Mucosa of descending colon (tissue), 3 donors: ENCODE data around the gene DYNLL1. TPM values are rescaled to one million over a fixed set of nuclear protein-coding genes. Genes with fewer than 3 reads are reported as not detected.

ENCODE experiments used
- ATAC-seq: fragments of 200-7000 bp; cut with Tn5 transposase; one replicate; pipeline ENCODE4 v1.9.1; 2020; ENCODE audit warnings: mild to moderate bottlenecking, moderate library complexity
- DNase-seq, 3 donors: peaks; one replicate each; pipeline ENCODE4 v3.0.0-alpha.2; 2020
- H3K36me3 ChIP-seq: fragments of 200-600 bp; one replicate; pipeline ENCODE4 v1.8.0; 2021; ENCODE audit warnings: low read depth, mild to moderate bottlenecking
- H3K4me1 ChIP-seq: fragments of 200-600 bp; one replicate; pipeline ENCODE4 v1.8.0; 2021; ENCODE audit warnings: low read depth, mild to moderate bottlenecking
- H3K4me3 ChIP-seq: fragments of 200-600 bp; one replicate; pipeline ENCODE4 v1.8.0; 2021; ENCODE audit warnings: mild to moderate bottlenecking
- H3K9me3 ChIP-seq: fragments of 200-600 bp; one replicate; pipeline ENCODE4 v1.8.0; 2021; ENCODE audit warnings: mild to moderate bottlenecking
- CTCF ChIP-seq: fragments of 200-600 bp; IDR thresholded peaks from one replicate; pipeline ENCODE4 v1.8.0; 2022; ENCODE audit warnings: antibody characterized with exemption, mild to moderate bottlenecking
- intact Hi-C, 2 donors: fragments of 100-400 bp; cut with DNase I in 1 of 2; cut with micrococcal nuclease in 1 of 2; formaldehyde crosslinking; loops; one replicate each; pipeline versions ENCODE4 v1.11.0 to v1.11.1; 2022; cut with DNase I, micrococcal nuclease
- total RNA-seq, 3 donors: library from RNA; stranded (reverse); fragmentation: NEBNext Ultra II Directional in 2 of 3; extraction: Animal tissue kit (Norgen Biotek cat#: 25700) in 2 of 3; gene quantifications; one replicate each; pipeline versions ENCODE4 v1.2.1 to v1.2.4, GENCODE V29; 2021 to 2023
- donor health status: DM: no; HTN: no; CAD: no; lungs with moderate emphysema.
- donor health status: DM: no; HTN: no; CAD: no.
- donor health status: DM: no; HTN: yes; CAD: no.

The DYNLL1 gene
- total RNA-seq, 3 donors from 2014 or later = 309 to 343 (median 309) TPM

DNA sequence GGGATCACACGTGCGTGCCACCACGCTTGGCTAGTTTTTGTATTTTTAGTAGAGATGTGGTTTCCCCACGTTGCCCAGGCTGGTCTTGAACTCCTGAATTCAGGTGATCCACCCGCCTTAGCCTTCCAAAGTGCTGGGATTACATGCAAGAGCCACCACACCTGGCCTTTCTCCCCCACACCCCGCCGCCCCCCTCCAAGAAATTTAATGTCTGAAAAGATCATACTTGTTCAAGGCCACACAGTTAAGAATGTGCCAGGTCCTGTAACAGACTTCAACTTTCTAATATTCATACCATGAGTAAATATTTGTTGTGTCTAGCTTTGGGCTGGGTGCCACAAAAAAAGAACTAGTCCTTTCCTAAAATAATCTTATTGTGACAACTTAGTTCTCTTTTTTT, 40.6 kb upstream of the DYNLL1 start:
- Histone ChIP-seq H3K36me3 (peaks cover 7% of the 10 kb centered on the region), H3K9me3 (no peaks in the 10 kb centered on the region), H3K4me3 (no peak overlapping the region), H3K4me1 (no peaks in the 10 kb centered on the region)
- ATAC-seq (no peak), DNase-seq (no peak)
- no peak for TF ChIP-seq CTCF
- intact Hi-C loops = no loop called here

DNA sequence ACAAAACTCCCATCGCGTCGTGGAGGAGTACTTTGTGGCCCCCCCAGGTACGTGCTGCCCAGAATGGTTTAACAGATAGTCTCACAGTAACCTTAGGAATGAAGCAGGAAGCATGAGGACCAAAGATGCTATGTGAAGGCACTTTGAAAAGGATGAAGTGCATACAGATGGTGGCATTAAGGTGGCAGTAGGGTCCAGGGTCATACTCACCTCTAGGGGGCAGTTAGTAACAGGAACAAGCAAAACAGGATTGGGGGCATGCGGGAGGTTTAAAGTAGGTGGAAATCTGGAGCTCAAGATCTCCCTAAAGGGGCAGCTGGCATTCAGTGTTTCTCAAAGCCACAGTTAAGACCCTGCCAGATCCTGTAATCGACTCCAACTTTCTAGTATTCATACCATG, 38.8 kb upstream of the DYNLL1 start:
- intact Hi-C loops = no loop called here
- Histone ChIP-seq H3K4me3 (no peak overlapping the region), H3K9me3 (no peaks in the 10 kb centered on the region), H3K36me3 (peaks cover 10% of the 10 kb centered on the region), H3K4me1 (no peaks in the 10 kb centered on the region)
- ATAC-seq = no peak
- TF ChIP-seq CTCF = no peak
- DNase-seq = no peak

- Histone ChIP-seq H3K9me3 (no peaks in the 10 kb centered on the region), H3K36me3 (peaks cover 16% of the 10 kb centered on the region), H3K4me3 (no peak overlapping the region)
Measured at GRCh38 chr12:120460157-120460556, 35.8 kb upstream of the DYNLL1 start.

DNA sequence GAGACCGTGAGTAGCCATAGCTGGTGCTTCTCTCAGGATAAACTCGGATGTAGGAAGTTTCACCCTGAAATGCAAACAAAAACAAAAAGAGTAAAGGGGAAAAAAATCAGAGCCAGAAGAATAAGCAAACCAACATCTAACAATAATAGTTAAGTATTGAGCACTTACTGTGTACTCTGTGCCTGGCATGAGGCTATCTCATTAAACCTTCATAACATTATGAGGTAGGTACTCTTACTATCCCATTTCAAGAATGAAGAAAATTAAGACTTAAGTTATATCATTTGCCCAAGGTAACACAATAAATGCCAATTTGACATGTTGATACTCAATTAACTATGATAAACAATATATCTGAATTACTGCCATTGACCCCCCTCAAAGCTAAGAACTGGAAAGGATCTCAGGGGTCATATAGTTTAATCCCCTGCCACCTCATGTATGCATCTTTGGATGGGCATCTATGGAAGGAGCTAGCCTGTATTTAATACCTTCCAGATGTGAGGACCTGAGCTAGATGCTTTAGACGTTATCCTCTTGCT, 33.7 kb upstream of the DYNLL1 start:
- H3K4me3 ChIP-seq = no peak overlapping the region
- H3K4me1 ChIP-seq = peaks cover 7% of the 10 kb centered on the region
- no peaks in the 10 kb centered on the region for H3K9me3 ChIP-seq
- peaks cover 16% of the 10 kb centered on the region for H3K36me3 ChIP-seq
- no peak for ATAC-seq
- intact Hi-C loops = no loop called here
- DNase-seq = no peak
- TF ChIP-seq CTCF = no peak

More at GRCh38 chr12:120460157-120460556, 35.8 kb upstream of the DYNLL1 start:
- ATAC-seq (no peak), DNase-seq (no peak)
- intact Hi-C loops = no loop called here
- H3K4me1 ChIP-seq = no peaks in the 10 kb centered on the region
- no peak for TF ChIP-seq CTCF

GRCh38 chr12:120463712-120464111, 32.2 kb upstream of the DYNLL1 start:
- intact Hi-C loops = no loop called here
- no peak for DNase-seq
- TF ChIP-seq CTCF = no peak
- Histone ChIP-seq H3K4me1 (peaks cover 10% of the 10 kb centered on the region), H3K36me3 (peaks cover 16% of the 10 kb centered on the region), H3K9me3 (no peaks in the 10 kb centered on the region), H3K4me3 (no peak overlapping the region)
- ATAC-seq = no peak

DNA sequence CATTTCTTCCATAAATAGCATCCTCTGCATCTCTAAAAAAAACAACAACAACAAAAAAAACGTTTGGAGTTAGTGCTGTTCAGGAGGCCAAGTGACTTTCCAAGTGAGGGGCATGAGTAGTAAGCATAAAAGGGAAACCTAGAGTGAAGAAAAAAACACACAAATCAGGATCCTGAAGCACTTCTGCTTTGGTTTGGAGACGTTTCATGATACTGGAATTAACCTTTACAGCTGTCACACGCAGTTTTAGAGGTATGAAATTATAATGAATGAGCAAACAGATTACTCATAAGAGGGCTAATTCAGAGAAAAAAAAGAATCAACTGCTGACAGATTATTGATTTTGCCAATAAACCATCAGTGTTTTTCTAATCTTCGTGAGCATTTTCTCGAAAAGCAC, 30.2 kb upstream of the DYNLL1 start:
- intact Hi-C loops = no loop called here
- Histone ChIP-seq H3K36me3 (peaks cover 7% of the 10 kb centered on the region), H3K9me3 (no peaks in the 10 kb centered on the region), H3K4me1 (peaks cover 10% of the 10 kb centered on the region), H3K4me3 (no peak overlapping the region)
- TF ChIP-seq CTCF = no peak
- DNase-seq (no peak), ATAC-seq (no peak)
